Rectal smooth muscle tissue (tissue), 1 donor: ENCODE results near the gene IBA57.

Experiments used
- H3K27ac ChIP-seq: one replicate; pipeline ENCODE4 v1.7.0; 2013; ENCODE audit warnings: low read depth, low read length, inconsistent platforms
- H3K27me3 ChIP-seq: one replicate; pipeline ENCODE4 v1.7.0; 2013; ENCODE audit warnings: low read length; ENCODE audit not compliant: control insufficient read depth, insufficient read depth
- H3K36me3 ChIP-seq: one replicate; pipeline ENCODE4 v1.7.0; 2013; ENCODE audit warnings: low read length; ENCODE audit not compliant: control insufficient read depth, insufficient read depth
- H3K4me1 ChIP-seq: one replicate; pipeline ENCODE4 v1.7.0; 2013; ENCODE audit warnings: low read length; ENCODE audit not compliant: control insufficient read depth, insufficient read depth
- H3K4me3 ChIP-seq: one replicate; pipeline ENCODE4 v1.7.0; 2013; ENCODE audit warnings: low read length
- H3K9ac ChIP-seq: one replicate; pipeline ENCODE4 v1.7.0; 2013; ENCODE audit warnings: low read length

The IBA57 gene

GRCh38 chr1:228165372-228166169 is at the start of gene IBA57:
Gene IBA57, plus strand, starts transcription at chr1:228165804. Its CDS starts 13 bp downstream, at chr1:228165817.
- Histone ChIP-seq H3K36me3 (no peaks in the 10 kb centered on the region), H3K4me1 (peaks cover 12% of the 10 kb centered on the region), H3K27ac (peak within 1 kb of the TSS; percentile 99), H3K9ac (peak within 1 kb of the TSS; percentile 73), H3K4me3 (peak within 1 kb of the TSS; percentile 87), H3K27me3 (peaks cover 5% of the 10 kb centered on the region)

GRCh38 chr1:228117335-228117734 is 48.3 kb upstream of the IBA57 start:
- H3K27me3 ChIP-seq: no peaks in the 10 kb centered on the region
- no peaks in the 10 kb centered on the region for H3K4me1 ChIP-seq
- no peak overlapping the region for H3K27ac ChIP-seq
- H3K9ac ChIP-seq: no peak overlapping the region
- no peaks in the 10 kb centered on the region for H3K36me3 ChIP-seq
- H3K4me3 ChIP-seq: no peak overlapping the region

- H3K4me1 ChIP-seq: no peaks in the 10 kb centered on the region
- H3K27ac ChIP-seq: no peak overlapping the region
- no peak overlapping the region for H3K9ac ChIP-seq
- no peaks in the 10 kb centered on the region for H3K36me3 ChIP-seq
- H3K4me3 ChIP-seq: no peak overlapping the region
- H3K27me3 ChIP-seq: no peaks in the 10 kb centered on the region
Measured at GRCh38 chr1:228118040-228118439, 47.6 kb upstream of the IBA57 start.

GRCh38 chr1:228120351-228120750 is 45.3 kb upstream of the IBA57 start:
- Histone ChIP-seq H3K36me3 (no peaks in the 10 kb centered on the region), H3K4me1 (no peaks in the 10 kb centered on the region), H3K27me3 (no peaks in the 10 kb centered on the region), H3K9ac (no peak overlapping the region), H3K27ac (no peak overlapping the region), H3K4me3 (no peak overlapping the region)

- Histone ChIP-seq H3K9ac (no peak overlapping the region), H3K4me1 (no peaks in the 10 kb centered on the region), H3K36me3 (no peaks in the 10 kb centered on the region), H3K27me3 (no peaks in the 10 kb centered on the region), H3K4me3 (no peak overlapping the region), H3K27ac (no peak overlapping the region)
Measured at GRCh38 chr1:228120857-228121489, 44.6 kb upstream of the IBA57 start.

GRCh38 chr1:228122921-228123441 is 42.6 kb upstream of the IBA57 start:
- Histone ChIP-seq H3K4me1 (no peaks in the 10 kb centered on the region), H3K27ac (no peak overlapping the region), H3K36me3 (no peaks in the 10 kb centered on the region), H3K27me3 (no peaks in the 10 kb centered on the region), H3K9ac (no peak overlapping the region), H3K4me3 (no peak overlapping the region)

GRCh38 chr1:228123505-228123904 is 42.1 kb upstream of the IBA57 start:
- H3K4me1 ChIP-seq: no peaks in the 10 kb centered on the region
- H3K36me3 ChIP-seq: no peaks in the 10 kb centered on the region
- H3K9ac ChIP-seq: no peak overlapping the region
- no peaks in the 10 kb centered on the region for H3K27me3 ChIP-seq
- H3K4me3 ChIP-seq: no peak overlapping the region
- no peak overlapping the region for H3K27ac ChIP-seq

- H3K4me1 ChIP-seq: no peaks in the 10 kb centered on the region
- H3K27me3 ChIP-seq: no peaks in the 10 kb centered on the region
- H3K36me3 ChIP-seq: no peaks in the 10 kb centered on the region
- no peak overlapping the region for H3K4me3 ChIP-seq
- no peak overlapping the region for H3K27ac ChIP-seq
- H3K9ac ChIP-seq: no peak overlapping the region
Measured at GRCh38 chr1:228125185-228125584, 40.4 kb upstream of the IBA57 start.

- H3K36me3 ChIP-seq: no peaks in the 10 kb centered on the region
- H3K27ac ChIP-seq: no peak overlapping the region
- H3K4me1 ChIP-seq: no peaks in the 10 kb centered on the region
- no peak overlapping the region for H3K4me3 ChIP-seq
- H3K9ac ChIP-seq: no peak overlapping the region
- no peaks in the 10 kb centered on the region for H3K27me3 ChIP-seq
Measured at GRCh38 chr1:228131766-228132165, 33.8 kb upstream of the IBA57 start.

GRCh38 chr1:228134591-228134990 is 31.0 kb upstream of the IBA57 start:
- H3K4me1 ChIP-seq: no peaks in the 10 kb centered on the region
- H3K27ac ChIP-seq: no peak overlapping the region
- no peaks in the 10 kb centered on the region for H3K36me3 ChIP-seq
- no peak overlapping the region for H3K4me3 ChIP-seq
- no peaks in the 10 kb centered on the region for H3K27me3 ChIP-seq
- no peak overlapping the region for H3K9ac ChIP-seq

- no peaks in the 10 kb centered on the region for H3K27me3 ChIP-seq
- no peaks in the 10 kb centered on the region for H3K36me3 ChIP-seq
- no peak overlapping the region for H3K27ac ChIP-seq
- H3K4me1 ChIP-seq: peaks cover 11% of the 10 kb centered on the region
- H3K4me3 ChIP-seq: no peak overlapping the region
- H3K9ac ChIP-seq: no peak overlapping the region
Measured at GRCh38 chr1:228136901-228137300, 28.7 kb upstream of the IBA57 start.

- H3K27ac ChIP-seq: peak overlapping the region; percentile 98
- no peaks in the 10 kb centered on the region for H3K27me3 ChIP-seq
- peak overlapping the region; percentile 80 for H3K4me3 ChIP-seq
- H3K4me1 ChIP-seq: peaks cover 17% of the 10 kb centered on the region
- peak overlapping the region; percentile 36 for H3K9ac ChIP-seq
- H3K36me3 ChIP-seq: no peaks in the 10 kb centered on the region
Measured at GRCh38 chr1:228139406-228139930, 26.1 kb upstream of the IBA57 start.
